K562 (cell line): ENCODE data around the gene SPDYE6. TPM values are rescaled to one million over a fixed set of nuclear protein-coding genes. Genes with fewer than 3 reads are reported as not detected.
"Not testable (repeated sequence)": the region's sequence is repeated elsewhere in the genome, so short reads cannot be mapped to it uniquely, and the experiment has no call there.

ENCODE experiments used
- ATAC-seq: fragments of 200-7000 bp; cut with Tn5 transposase; 3 replicates; pipeline ENCODE4 v1.9.1; 2020; ENCODE audit warnings: moderate library complexity
- BruUV-seq: library from RNA; stranded (reverse); fragments of 400-500 nt; replicated peaks from 2 replicates; lab custom pipeline; 2021; lab: Mats Ljungman, UMichigan
- CTCF ChIA-PET: fragments of 300-600 bp; formaldehyde crosslinking; extraction: SDS; loops from one replicate; lab custom pipeline; 2021; ENCODE audit warnings: low intra/inter-chr PET ratio; lab: Yijun Ruan, JAX
- POLR2A ChIA-PET: fragments of 300-600, 350-650 bp; sonication (Branson Sonifier 250); formaldehyde crosslinking; extraction: SDS; loops from one replicate; lab custom pipeline; 2021; ENCODE audit warnings: antibody characterized with exemption, inconsistent platforms; lab: Yijun Ruan, JAX
- DNase-seq, 4 experiments: peaks; one replicate each; pipeline versions ENCODE4 v3.0.0 to v3.0.0-alpha.2; 2011 to 2018; ENCODE audit warnings: low spot score in 3 of 4, mixed read lengths in 3 of 4; ENCODE audit errors: extremely low read depth in 1 of 4
- FAIRE-seq: peaks from 2 replicates; lab custom pipeline; 2011; peaks lifted over from hg19 to GRCh38; lab: Jason Lieb, UNC
- H2AFZ ChIP-seq: 2 replicates; pipeline ENCODE4 v1.6.0; 2011; ENCODE audit warnings: low read depth, low read length, control low read depth, inconsistent platforms
- H3K27ac ChIP-seq: fragments of 200-600 bp; 3 replicates; pipeline ENCODE4 v1.8.0; 2011; ENCODE audit warnings: low read depth, mild to moderate bottlenecking, control low read depth, inconsistent platforms, low read length, moderate library complexity, mixed read lengths; ENCODE audit errors: extremely low read depth
- H3K27me3 ChIP-seq, 2 experiments: fragments of 300-600 bp in 1 of 2; 2 replicates in 1 of 2; 3 replicates in 1 of 2; pipeline versions ENCODE4 v1.6.0 to v1.8.0; 2011; ENCODE audit warnings: inconsistent platforms in 2 of 2, low read length in 2 of 2, mild to moderate bottlenecking in 1 of 2, mixed read lengths in 1 of 2, moderate library complexity in 1 of 2; ENCODE audit not compliant: control insufficient read depth in 2 of 2, insufficient read depth in 2 of 2
- H3K36me3 ChIP-seq: fragments of 300-600 bp; 3 replicates; pipeline ENCODE4 v1.8.0; 2011; ENCODE audit warnings: mild to moderate bottlenecking, low read length, inconsistent platforms; ENCODE audit not compliant: control insufficient read depth, insufficient read depth
- H3K4me1 ChIP-seq, 2 experiments: fragments of 200-600 bp in 1 of 2; replicated peaks in 1 of 2; 2 replicates in 1 of 2; 3 replicates in 1 of 2; pipeline versions ENCODE4 v1.5.1 to v1.8.0; 2011; ENCODE audit warnings: inconsistent platforms in 2 of 2, low read length in 2 of 2, mild to moderate bottlenecking in 1 of 2, mixed read lengths in 1 of 2, moderate library complexity in 1 of 2; ENCODE audit not compliant: control insufficient read depth in 2 of 2, insufficient read depth in 2 of 2
- H3K4me2 ChIP-seq: 2 replicates; pipeline ENCODE4 v1.6.1; 2011; ENCODE audit warnings: low read length, control low read depth, inconsistent platforms, mixed read lengths; ENCODE audit not compliant: insufficient read depth
- H3K4me3 ChIP-seq: fragments of 200-600 bp; sonication (generic), shearing (Covaris generic); 2 replicates; pipeline ENCODE4 v1.5.1; 2016; ENCODE audit warnings: control low read depth, inconsistent platforms
- H3K79me2 ChIP-seq: fragments of 200-600 bp; 3 replicates; pipeline ENCODE4 v1.8.0; 2011; ENCODE audit warnings: low read length, inconsistent platforms; ENCODE audit not compliant: control insufficient read depth, insufficient read depth
- H3K9ac ChIP-seq, 2 experiments: 2 replicates each; pipeline versions ENCODE4 v1.6.0 to v1.6.1; 2011; ENCODE audit warnings: low read depth in 2 of 2, low read length in 2 of 2, control low read depth in 1 of 2, inconsistent platforms in 1 of 2, mild to moderate bottlenecking in 1 of 2, mixed read lengths in 1 of 2; ENCODE audit not compliant: insufficient read depth in 1 of 2
- H3K9me1 ChIP-seq: one replicate; pipeline ENCODE4 v1.6.0; 2011; ENCODE audit warnings: inconsistent platforms, mild to moderate bottlenecking, low read length, moderate library complexity; ENCODE audit not compliant: control insufficient read depth, insufficient read depth
- H3K9me3 ChIP-seq: replicated peaks from 2 replicates; pipeline ENCODE4 v1.5.1; 2011; ENCODE audit warnings: low read depth, low read length, inconsistent platforms; ENCODE audit not compliant: control insufficient read depth, insufficient read depth
- H4K20me1 ChIP-seq: replicated peaks from 2 replicates; pipeline ENCODE4 v1.6.1; 2011; ENCODE audit warnings: low read length, inconsistent platforms, mixed read lengths; ENCODE audit not compliant: control insufficient read depth, insufficient read depth
- COPS2 ChIP-seq: fragments of 450-650 bp; conservative IDR thresholded peaks from 2 replicates; pipeline ENCODE4 v1.6.1; 2016; ENCODE audit warnings: mild to moderate bottlenecking, moderate library complexity
- FOS ChIP-seq: IDR thresholded peaks from 3 replicates; pipeline ENCODE4 v1.6.1; 2011; ENCODE audit not compliant: insufficient read length; ENCODE audit errors: extremely low read depth
- MXI1 ChIP-seq: IDR thresholded peaks from 2 replicates; pipeline ENCODE4 v1.6.1; 2011; ENCODE audit warnings: low read depth, mild to moderate bottlenecking, improper control_type of control experiment, low read length
- NR0B1 ChIP-seq: fragments of 450-650 bp; IDR thresholded peaks from one replicate; pipeline ENCODE4 v1.6.1; 2018; ENCODE audit warnings: mild to moderate bottlenecking, moderate library complexity; ENCODE audit not compliant: partially characterized antibody
- TCF3 ChIP-seq: sonication (generic); formaldehyde crosslinking; IDR thresholded peaks from 2 replicates; pipeline ENCODE4 v1.4.0; 2020; ENCODE audit warnings: mild to moderate bottlenecking, missing genetic modification reagents
- ZNF408 ChIP-seq: fragments of 250-450 bp; sonication (Bioruptor Pico); IDR thresholded peaks from 2 replicates; pipeline ENCODE4 v1.4.0; 2020; ENCODE audit warnings: low read depth, mild to moderate bottlenecking, moderate library complexity
- whole genome bisulfite sequencing: fragments of 100-300 bp; shearing (Covaris generic); methylation state at CpG from one replicate; pipeline ENCODE4 v1.1.6; 2016; ENCODE audit warnings: low coverage, mixed read lengths; ENCODE audit not compliant: insufficient coverage; ENCODE audit errors: missing lambda C conversion rate; 5-methylcytosine and 5-hydroxymethylcytosine counted together
- in situ Hi-C: fragments of 300-500 bp; cut with MboI; formaldehyde crosslinking; loops from 4 replicates; pipeline ENCODE4 v1.15.0; 2018; ENCODE audit warnings: inconsistent platforms, mixed read lengths
- intact Hi-C: fragments of 100-400 bp; cut with micrococcal nuclease; formaldehyde crosslinking; loops from 2 replicates; pipeline ENCODE4 v1.14.2; 2022
- polyA plus RNA-seq, 8 experiments: library from polyadenylated mRNA; depleted of rRNA in 4 of 8; stranded (reverse) in 5 of 8; unstranded in 3 of 8; fragments of >200 nt; fragmentation: Nextera tagmentation in 2 of 8; fragmentation: Illumina TruSeq in 1 of 8; extraction: Ambion mirVana in 2 of 8; extraction: Trizol in 1 of 8; gene quantifications; 2 replicates each; pipeline versions ENCODE4 v1.2.1 to v1.2.3, GENCODE V29; 2011 to 2014; ENCODE audit warnings: inconsistent platforms in 1 of 8, missing spikeins in 1 of 8
- total RNA-seq, 7 experiments: library from RNA; depleted of rRNA in 6 of 7; stranded (reverse); fragments of >200 nt in 6 of 7; fragmentation: Illumina TruSeq in 2 of 7; extraction: Trizol in 2 of 7; gene quantifications; 2 replicates each; pipeline versions ENCODE4 v1.2.1 to v1.2.3, GENCODE V29; 2011 to 2021; ENCODE audit warnings: low replicate concordance in 1 of 7

Gene SPDYE6
- total and polyA plus RNA-seq, 9 of the 15 experiments (the other 6 are each of a cell fraction or from before 2014, with no cell fraction given), result 0.24 to 0.35 TPM; not detected in 7

- DNase-seq (no peak), ATAC-seq (no peak), FAIRE-seq (no peak)
- in situ Hi-C loops, result loop anchor here (25.0 kb wide), 1 partner anchor 360 kb away; the partner anchor contains the start of genes POLR2J2 and SPDYE2B
- no peaks in the 10 kb centered on the region for H3K9me1 ChIP-seq
- intact Hi-C loops, result no loop called here
- H3K36me3 ChIP-seq, result no peaks in the 10 kb centered on the region
- peaks cover 0 to 24% of the 10 kb centered on the region in 2 experiments; a peak in 2 of 5 replicates for H3K4me1 ChIP-seq
- no peaks in the 10 kb centered on the region for H3K79me2 ChIP-seq
- H4K20me1 ChIP-seq, result peaks cover 4% of the 10 kb centered on the region; the same call in 1 of the 2 replicates
- ChIA-PET CTCF (no interaction called here), POLR2A (no interaction called here)
- no peak overlapping the region for H3K4me3 ChIP-seq
- no peak overlapping the region for H3K4me2 ChIP-seq
- H3K27ac ChIP-seq, result no peak overlapping the region
- H3K27me3 ChIP-seq, result peaks cover 40 to 87% of the 10 kb centered on the region in 2 experiments; a peak in 4 of 5 replicates
- TF ChIP-seq FOS, result no peak
- TF ChIP-seq NR0B1, result no peak
- TF ChIP-seq ZNF408 (CRISPR knock-in tag), result no peak
- TF ChIP-seq MXI1, result no peak
- no peak for TF ChIP-seq TCF3 (CRISPR knock-in tag)
- no peak for TF ChIP-seq COPS2
- no peaks in the 10 kb centered on the region for H3K9me3 ChIP-seq
- H2AFZ ChIP-seq, result no peak overlapping the region
- H3K9ac ChIP-seq, result 0 out of 4 replicates have a peak overlapping the region, but pooled peaks of 1 of the 2 experiments have one; percentile 8
- BruUV-seq, result no TSS peak
- 0% methylated on average over 6 of the region's 6 CpGs for WGBS
Measured at GRCh38 chr7:102302025-102302424, 54.2 kb downstream of the SPDYE6 start.

- H3K4me2 ChIP-seq, H3K79me2 ChIP-seq, BruUV-seq, intact Hi-C loops, H3K9me1 ChIP-seq, FAIRE-seq, CTCF ChIA-PET, H3K9me3 ChIP-seq, DNase-seq, H3K27ac ChIP-seq, H3K9ac ChIP-seq, POLR2A ChIA-PET, H2AFZ ChIP-seq, H3K36me3 ChIP-seq, ATAC-seq, H4K20me1 ChIP-seq, H3K4me3 ChIP-seq: not testable (repeated sequence)
- 21% methylated on average over 14 of the region's 14 CpGs for WGBS
- peaks cover 0 to 20% of the 10 kb centered on the region in 2 experiments; a peak in 2 of 5 replicates for H3K4me1 ChIP-seq
- H3K27me3 ChIP-seq, result peaks cover 43 to 87% of the 10 kb centered on the region in 2 experiments; a peak in 4 of 5 replicates
- in situ Hi-C loops, result loop anchor here (25.0 kb wide), 1 partner anchor 361 kb away; the partner anchor contains the start of genes POLR2J2 and SPDYE2B
Measured at GRCh38 chr7:102301367-102301766, 54.9 kb downstream of the SPDYE6 start.
